HG02981 (cell line): ENCODE measurements around the gene RELA.
"Not testable (repeated sequence)": the region's sequence is repeated elsewhere in the genome, so short reads cannot be mapped to it uniquely, and the experiment has no call there.

Experiments
- ATAC-seq: cut with Tn5 transposase; IDR thresholded peaks from one replicate; pipeline ENCODE4 v1.9.1; 2021; ENCODE audit warnings: mild to moderate bottlenecking, moderate library complexity; ENCODE audit not compliant: unreplicated experiment

Gene RELA

GRCh38 chr11:65649656-65650546 is 12.8 kb downstream of the RELA start:
- no peak for ATAC-seq

DNA sequence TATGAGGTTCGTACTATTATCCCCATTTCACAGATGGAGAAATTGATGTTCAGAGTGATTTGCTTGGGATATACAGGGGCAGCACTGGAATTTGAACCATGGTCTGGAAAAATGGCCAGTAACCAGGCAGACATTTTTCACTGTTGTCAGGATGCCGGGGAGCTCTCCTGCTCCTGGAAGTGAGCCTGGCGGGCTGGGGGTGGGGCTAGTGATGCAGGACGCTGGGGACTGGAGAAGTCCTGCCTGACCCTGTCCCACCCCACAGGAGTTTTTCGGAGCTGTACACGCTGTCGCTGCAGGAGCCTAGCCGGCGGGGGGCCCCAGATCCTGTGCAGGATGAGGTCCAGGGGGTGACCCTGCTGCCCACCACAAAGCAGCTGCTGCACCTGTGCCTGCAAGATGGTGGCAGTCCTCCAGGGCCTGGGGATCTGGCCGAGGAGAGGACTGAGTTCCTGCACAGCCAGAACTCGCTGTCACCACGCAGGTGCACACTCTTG is 13.7 kb downstream of the RELA start:
- ATAC-seq, result no peak

DNA sequence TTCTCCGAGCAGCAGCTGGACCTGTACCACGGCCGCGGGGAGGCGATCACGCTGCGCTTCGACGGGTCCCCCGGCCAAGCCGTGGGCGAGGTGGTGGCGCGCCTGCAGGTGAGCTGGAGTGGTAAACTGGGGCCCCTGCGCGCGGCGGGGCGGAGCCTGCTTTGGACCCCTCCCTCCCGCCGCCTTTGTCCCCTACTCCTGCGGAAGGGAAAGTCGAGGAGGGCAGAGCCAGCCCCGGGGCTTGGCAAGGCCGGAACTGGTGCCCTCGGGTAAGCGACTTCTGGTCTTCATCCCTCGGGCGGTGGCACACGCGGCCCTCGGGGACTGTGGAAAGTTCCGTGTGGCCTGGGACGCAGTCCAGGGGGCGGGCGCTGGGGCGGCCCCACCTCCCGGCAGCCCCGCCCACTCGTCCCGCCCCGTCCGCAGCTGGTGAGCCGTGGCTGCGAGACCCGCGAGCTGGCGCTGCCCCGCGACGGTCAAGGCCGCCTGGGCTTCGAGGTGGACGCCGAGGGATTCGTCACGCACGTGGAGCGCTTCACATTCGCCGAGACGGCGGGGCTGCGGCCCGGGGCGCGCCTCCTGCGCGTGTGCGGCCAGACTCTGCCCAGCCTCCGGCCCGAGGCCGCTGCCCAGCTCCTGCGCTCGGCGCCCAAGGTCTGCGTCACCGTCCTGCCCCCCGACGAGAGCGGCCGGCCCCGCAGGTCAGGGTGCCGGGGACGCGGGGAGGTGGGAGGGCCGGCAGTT is 15.6 kb downstream of the RELA start:
- ATAC-seq, result no peak

DNA sequence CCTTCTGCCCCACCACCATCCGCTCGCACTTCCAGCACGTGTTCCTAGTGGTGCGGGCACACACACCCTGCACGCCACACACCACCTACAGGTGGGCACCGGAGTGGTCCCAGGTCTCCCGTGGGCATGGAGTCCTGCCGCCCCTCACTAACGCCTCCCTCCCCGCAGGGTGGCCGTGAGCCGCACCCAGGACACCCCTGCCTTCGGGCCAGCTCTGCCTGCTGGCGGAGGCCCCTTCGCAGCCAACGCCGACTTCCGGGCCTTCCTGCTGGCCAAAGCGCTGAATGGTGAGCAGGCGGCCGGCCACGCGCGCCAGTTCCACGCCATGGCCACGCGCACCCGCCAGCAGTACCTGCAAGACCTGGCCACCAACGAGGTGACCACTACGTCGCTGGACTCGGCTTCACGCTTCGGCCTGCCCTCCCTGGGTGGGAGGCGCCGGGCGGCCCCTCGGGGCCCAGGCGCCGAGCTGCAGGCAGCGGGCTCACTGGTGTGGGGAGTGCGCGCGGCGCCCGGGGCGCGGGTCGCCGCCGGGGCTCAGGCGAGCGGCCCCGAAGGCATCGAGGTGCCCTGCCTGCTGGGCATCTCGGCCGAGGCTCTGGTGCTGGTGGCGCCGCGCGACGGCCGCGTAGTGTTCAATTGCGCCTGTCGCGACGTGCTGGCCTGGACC is 16.3 kb downstream of the RELA start:
- ATAC-seq, result no peak

DNA sequence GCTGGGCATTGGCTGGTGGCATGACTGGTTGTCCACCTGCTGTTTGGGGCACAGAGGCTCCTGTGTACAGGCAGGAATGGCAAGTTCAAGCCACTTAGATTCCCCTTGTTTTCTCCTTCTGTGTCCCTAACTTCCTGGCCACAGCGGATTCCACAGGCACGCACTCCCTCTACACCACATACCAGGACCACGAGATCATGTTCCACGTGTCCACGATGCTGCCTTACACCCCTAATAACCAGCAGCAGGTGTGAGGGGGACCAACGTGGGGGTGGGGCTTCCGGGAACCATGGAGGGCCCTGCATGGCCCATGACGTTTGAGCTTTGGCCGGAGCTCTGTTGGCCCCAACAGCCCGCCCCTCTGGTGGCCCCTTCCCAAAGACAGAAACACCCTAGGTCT is 17.0 kb downstream of the RELA start:
- no peak for ATAC-seq

DNA sequence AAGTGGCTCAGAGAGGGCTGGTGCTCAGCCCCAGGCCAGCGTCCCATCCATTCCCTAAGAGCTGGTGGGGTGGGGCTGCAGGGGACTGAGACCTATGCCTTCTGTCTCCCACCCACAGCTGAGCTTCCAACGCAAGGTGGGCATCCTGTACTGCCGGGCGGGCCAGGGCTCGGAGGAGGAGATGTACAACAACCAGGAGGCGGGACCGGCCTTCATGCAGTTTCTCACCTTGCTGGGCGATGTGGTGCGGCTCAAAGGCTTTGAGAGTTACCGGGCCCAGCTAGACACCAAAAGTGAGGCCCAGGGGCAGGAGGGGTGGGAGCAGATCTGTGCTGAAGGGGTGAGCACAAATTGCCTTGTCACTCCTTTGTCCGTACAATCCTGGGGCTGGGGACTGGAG is 17.9 kb downstream of the RELA start:
- ATAC-seq, result no peak

DNA sequence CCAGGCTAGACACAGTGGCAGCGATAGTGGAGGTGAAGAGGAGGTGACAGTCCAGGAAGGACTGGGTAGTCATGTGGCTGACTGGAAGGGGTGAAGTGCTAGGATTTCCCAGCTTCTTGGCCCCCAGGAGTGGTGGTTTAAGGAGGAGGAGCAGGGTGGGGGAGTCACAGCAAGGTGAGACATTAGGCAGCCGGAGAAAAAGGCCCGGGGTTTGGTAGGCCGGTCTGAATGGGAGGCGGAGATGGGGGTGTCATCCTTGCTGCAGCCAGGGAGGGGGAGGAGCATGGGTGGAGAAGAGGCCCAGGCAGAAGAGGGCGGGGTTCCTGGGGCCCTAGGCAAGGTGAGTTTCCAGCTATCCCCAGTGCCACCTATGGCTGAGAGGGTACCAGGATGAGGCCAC is 18.7 kb downstream of the RELA start:
- no peak for ATAC-seq

DNA sequence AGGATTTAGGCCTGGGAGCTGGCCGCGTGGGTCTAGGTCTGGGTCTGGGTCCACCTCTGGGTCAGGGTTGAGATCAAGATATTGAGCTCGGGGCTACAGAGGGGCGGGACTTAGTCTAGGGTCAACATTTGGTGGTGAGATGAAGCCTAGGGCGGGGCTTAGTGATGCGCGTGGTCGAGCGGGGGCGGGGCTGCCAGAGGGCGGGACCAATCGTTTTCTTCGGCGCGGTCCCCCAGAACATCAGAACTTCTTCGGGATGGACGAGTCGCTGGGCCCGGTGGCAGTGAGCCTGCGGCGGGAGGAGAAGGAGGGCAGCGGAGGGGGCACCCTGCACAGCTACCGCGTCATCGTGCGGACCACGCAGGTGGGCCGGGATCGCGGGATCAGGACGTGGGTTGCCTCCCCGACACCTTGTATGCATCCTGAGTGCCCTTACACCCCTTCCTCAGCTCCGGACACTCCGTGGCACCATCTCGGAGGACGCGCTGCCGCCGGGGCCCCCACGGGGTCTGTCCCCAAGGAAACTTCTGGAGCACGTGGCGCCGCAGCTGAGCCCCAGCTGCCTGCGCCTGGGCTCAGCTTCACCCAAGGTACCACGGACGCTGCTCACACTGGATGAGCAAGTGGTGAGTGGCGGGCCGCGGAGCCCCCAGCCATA is 20.6 kb downstream of the RELA start:
- no peak for ATAC-seq

DNA sequence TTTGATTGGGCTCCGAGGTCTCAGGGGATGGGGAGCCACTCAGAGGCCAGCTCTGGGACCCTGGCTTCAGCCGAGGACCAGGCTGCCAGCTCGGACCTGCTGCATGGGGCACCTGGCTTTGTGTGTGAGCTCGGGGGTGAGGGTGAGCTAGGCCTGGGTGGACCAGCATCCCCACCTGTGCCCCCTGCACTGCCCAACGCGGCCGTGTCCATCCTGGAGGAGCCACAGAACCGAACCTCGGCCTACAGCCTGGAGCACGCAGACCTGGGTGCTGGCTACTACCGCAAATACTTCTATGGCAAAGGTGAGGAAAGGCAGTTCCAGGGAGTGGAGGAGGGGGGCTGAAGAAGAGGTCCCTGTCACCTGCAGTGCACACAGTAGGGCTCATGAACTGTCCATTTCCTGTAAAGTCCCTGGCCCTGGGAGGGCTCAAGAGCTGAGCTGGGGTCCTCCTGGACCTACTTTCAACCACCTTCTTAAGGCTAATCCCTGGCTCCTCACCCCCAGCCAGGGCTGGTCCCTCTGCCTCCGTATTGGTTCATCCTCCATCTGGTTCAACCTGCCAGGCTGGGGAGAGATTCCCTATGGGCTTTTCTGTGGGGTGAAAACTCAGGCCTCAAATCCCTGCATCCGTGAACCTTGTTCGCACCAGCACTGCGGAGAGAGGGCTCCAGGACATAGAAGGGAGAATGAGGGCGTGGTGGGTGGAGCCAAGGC is 21.3 kb downstream of the RELA start:
- no peak for ATAC-seq

GRCh38 chr11:65640483-65641296 is 22.0 kb downstream of the RELA start:
- no peak for ATAC-seq

DNA sequence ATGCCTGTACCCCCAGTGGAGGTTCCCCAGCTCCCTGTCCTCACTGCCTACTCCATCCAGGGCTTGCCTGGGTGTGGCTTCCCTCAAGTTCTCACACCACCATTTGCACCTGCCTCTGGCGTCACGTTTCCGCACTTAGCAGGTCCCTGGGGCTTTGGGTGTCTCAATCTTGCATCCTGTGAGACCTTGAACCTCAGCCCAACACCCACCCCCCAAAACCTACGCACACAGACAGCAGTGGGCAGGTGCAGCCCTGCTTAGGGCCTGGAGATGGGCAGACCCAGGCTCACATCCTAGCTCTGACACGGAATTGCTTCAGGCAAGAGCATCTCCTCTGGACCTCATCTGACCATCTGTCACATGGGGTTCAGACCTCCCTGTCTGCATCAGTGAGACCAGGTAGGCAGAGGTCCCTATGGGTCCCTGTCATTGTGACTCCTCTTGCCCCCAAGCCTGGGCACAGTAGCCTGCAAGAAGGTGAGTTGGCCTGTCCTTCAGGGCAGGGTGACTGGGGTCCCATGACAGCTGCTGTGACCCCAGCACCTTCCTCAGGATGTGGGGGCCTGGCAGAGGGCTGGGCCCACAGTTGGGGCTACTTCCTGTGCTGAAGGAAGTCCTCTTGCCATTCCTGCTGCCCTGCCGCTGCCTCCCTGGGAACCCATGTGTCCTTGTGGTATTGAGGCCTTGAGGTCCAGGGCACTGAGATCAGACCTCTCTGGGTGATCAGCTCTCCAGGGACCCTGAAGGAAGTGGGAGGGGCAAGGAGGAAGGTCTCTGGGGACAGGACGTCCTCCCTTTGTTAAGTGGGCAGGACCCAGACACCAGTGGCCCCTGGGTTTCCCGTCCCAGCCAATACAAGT is 22.9 kb downstream of the RELA start:
- ATAC-seq, result peak; percentile 37

GRCh38 chr11:65639228-65639597 is 23.5 kb downstream of the RELA start:
- not testable (repeated sequence) for ATAC-seq

DNA sequence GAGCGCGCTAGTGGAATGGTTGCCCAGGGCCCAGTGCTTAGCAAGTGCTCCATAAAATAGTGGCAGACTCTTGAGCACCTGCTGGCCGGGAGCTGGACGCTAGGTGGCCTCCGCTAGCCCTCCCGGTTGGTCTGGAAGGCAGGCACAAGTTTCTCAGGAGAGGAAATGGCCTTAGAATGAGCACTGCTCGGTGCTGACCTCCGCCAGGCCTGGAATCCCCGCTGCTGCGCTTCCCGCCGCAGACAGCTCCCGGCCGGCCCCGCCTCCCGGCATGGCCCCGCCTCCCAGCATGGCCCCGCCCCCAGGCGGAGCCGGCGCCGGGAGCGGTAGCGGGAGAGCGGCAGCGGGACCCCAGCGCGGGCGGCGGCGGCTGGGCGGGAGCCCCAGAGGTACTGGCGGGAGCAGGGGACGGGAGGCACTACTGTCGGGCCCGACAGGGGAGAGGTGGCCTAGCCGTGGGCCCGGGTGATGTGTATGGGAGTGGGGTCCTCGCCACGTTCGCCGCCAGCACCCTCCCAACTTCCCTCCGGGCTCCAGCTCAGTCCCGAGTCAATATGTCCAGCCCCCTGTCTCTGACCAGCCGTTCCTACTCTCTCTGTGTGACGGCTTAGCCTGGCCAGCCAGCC is 24.8 kb downstream of the RELA start, which contains the start of gene SIPA1:
TSS of gene SIPA1 (plus strand) at position 308 of the 626 bp plus-strand sequence. CDS start 2,821 bp downstream, outside the sequence.
- ATAC-seq, result no peak

GRCh38 chr11:65637032-65637557 is 25.6 kb downstream of the RELA start:
- ATAC-seq, result no peak

GRCh38 chr11:65636108-65637031 is 26.3 kb downstream of the RELA start:
- ATAC-seq, result no peak

DNA sequence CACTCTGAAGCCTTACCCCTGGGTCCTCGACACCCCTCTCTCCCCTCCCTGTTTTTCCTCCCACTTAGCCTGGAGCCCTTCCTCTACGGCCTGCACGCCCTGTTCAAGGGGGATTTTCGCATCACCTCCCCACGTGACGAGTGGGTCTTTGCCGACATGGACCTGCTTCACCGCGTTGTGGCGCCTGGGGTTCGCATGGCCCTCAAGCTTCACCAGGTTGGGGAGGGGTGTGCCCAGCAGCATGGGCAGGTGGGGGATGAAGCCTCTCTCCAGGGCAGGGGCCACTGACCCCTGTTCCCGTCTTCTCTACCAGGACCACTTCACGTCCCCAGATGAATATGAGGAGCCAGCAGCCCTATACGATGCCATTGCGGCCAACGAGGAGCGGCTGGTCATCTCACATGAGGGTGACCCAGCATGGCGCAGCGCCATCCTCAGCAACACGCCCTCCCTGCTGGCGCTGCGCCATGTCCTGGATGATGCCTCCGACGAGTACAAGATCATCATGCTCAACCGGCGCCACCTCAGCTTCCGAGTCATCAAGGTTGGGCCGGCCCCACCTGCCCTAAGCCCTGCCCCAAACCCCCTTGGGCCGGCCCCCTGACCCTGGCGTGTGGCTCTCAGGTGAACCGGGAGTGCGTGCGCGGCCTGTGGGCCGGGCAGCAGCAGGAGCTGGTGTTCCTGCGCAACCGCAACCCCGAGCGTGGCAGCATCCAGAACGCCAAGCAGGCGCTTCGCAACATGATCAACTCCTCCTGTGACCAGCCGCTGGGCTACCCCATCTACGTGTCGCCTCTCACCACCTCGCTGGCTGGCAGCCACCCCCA is 27.6 kb downstream of the RELA start:
- ATAC-seq, result no peak
